Measurements from ENCODE around the gene SCLY. TPM values are rescaled to one million over a fixed set of nuclear protein-coding genes. Genes with fewer than 3 reads are reported as not detected.

Gene SCLY
- total and polyA plus RNA-seq, 2 of the 8 experiments (the other 6 are each of a cell fraction or from before 2014, with no cell fraction given): 79.0 to 79.5 TPM

DNA sequence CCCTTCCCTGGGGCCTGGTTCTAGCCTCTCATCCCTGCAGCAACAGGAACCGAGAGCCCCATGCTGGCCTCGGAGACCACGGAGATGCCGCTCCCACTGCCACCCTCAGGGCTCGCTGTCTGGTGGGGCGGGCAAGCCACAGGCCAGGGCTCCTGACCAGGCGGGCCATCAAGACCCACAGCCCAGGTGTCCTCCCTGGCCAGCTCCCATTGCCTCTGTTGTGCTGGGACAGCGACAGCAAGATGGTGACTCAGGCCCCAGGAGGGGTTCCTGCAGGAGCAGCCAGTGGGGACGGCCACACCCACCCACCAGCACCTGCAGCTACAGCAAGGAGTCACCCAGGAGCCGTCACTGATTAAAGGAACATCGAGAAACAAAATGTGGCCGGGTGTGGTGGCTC, 85.0 kb downstream of the SCLY start:
- Histone ChIP-seq H3K36me3 (ENCODE audit: control insufficient read depth in 2 of 4, insufficient read depth in 4 of 4, low read length in 3 of 4) (no peaks in the 10 kb centered on the region; a peak in 1 of 8 replicates), H3K4me3 (ENCODE audit: extremely low read depth in 1 of 4, insufficient read depth in 2 of 4, low read depth in 3 of 4, low read length in 4 of 4) (no peak overlapping the region), H3K4me2 (ENCODE audit: insufficient read depth in 1 of 2, low read depth in 2 of 2, low read length in 2 of 2) (no peak overlapping the region), H2BK15ac (ENCODE audit: low read length) (no peak overlapping the region), H3K9me3 (ENCODE audit: insufficient read depth in 2 of 2, low read depth in 1 of 2, low read length in 1 of 2) (no peaks in the 10 kb centered on the region), H3K4me1 (replicated peaks in 1 of 4; ENCODE audit: control insufficient read depth in 3 of 4, insufficient read depth in 4 of 4, low read length in 3 of 4) (no peaks in the 10 kb centered on the region), H3K23me2 (ENCODE audit: low read depth, low read length) (no peaks in the 10 kb centered on the region), H3K27me3 (replicated peaks in 1 of 4; ENCODE audit: control insufficient read depth in 3 of 4, extremely low read depth in 1 of 4, insufficient read depth in 3 of 4, low read length in 3 of 4) (no peaks in the 10 kb centered on the region), H3K79me1 (ENCODE audit: low read depth, low read length) (no peaks in the 10 kb centered on the region), H2BK120ac (replicated peaks; ENCODE audit: low read depth, low read length) (no peak overlapping the region), H3K14ac (ENCODE audit: insufficient read length) (no peak overlapping the region), H3K56ac (replicated peaks; ENCODE audit: insufficient read length, low read depth, low read length) (no peak overlapping the region), H3K23ac (ENCODE audit: insufficient read length) (no peak overlapping the region), H2AFZ (ENCODE audit: low read length) (no peak overlapping the region), H4K5ac (ENCODE audit: insufficient read length, low read depth, low read length) (no peak overlapping the region), H4K91ac (replicated peaks; ENCODE audit: insufficient read length, low read length) (no peak overlapping the region), H2AK5ac (ENCODE audit: low read depth, low read length) (no peak overlapping the region), H4K8ac (ENCODE audit: extremely low read depth, insufficient read depth, low read length) (no peak overlapping the region), H4K20me1 (replicated peaks in 1 of 2; ENCODE audit: control insufficient read depth in 1 of 2, insufficient read depth in 2 of 2, low read length in 2 of 2) (no peaks in the 10 kb centered on the region), H3K18ac (ENCODE audit: extremely low read depth, low read length) (no peak overlapping the region), H3K9ac (replicated peaks in 1 of 4; ENCODE audit: extremely low read depth in 1 of 4, low read depth in 3 of 4, low read length in 3 of 4) (no peak overlapping the region), H3K27ac (ENCODE audit: low read depth, low read length) (no peak overlapping the region), H2BK20ac (ENCODE audit: low read length) (no peak overlapping the region), H2BK5ac (ENCODE audit: low read depth, low read length) (no peak overlapping the region), H3K79me2 (ENCODE audit: control insufficient read depth in 1 of 2, insufficient read depth in 2 of 2, low read length in 2 of 2) (no peaks in the 10 kb centered on the region), H3K4ac (replicated peaks; ENCODE audit: insufficient read length, low read depth, low read length) (no peak overlapping the region), H2BK12ac (ENCODE audit: low read depth, low read length) (no peak overlapping the region)
- no peak for DNase-seq (ENCODE audit: low read depth in 1 of 2, low spot score in 2 of 2)
- ChIA-PET CTCF (ENCODE audit: partially characterized antibody) (interaction anchor here (1.0 kb wide), 1 partner anchor 9 kb away, joined by 3 read pairs; no protein-coding TSS in a partner anchor), POLR2A (ENCODE audit: partially characterized antibody) (interaction anchor here (1.1 kb wide), 1 partner anchor 46 kb away, joined by 3 read pairs; the partner anchor contains the start of gene ESPNL)
- no peak for FAIRE-seq
- WGBS, 2 experiments (ENCODE audit: extremely low coverage in 1 of 2, insufficient coverage in 1 of 2, insufficient read length in 1 of 2, insufficient replicate concordance in 2 of 2, low coverage in 1 of 2, low lambda C conversion rate in 2 of 2, missing lambda C conversion rate in 1 of 2): 85% methylated on average over 12 of the region's 12 CpGs; no CpG with 5 or more reads in 1 of the 2 experiments
- TF ChIP-seq KDM1A (IDR thresholded peaks at IDR 0.05; ENCODE audit: borderline replicate concordance, low read length) (no peak), SAP30 (IDR thresholded peaks at IDR 0.05; ENCODE audit: insufficient read depth, insufficient replicate concordance, low read length) (no peak), RAD21 (IDR thresholded peaks at IDR 0.05 in 1 of 2, conservative IDR thresholded peaks at IDR 0.05 in 1 of 2; ENCODE audit: low read depth in 2 of 2, low read length in 2 of 2) (no peak), SIN3A (conservative IDR thresholded peaks at IDR 0.05 in 1 of 2, IDR thresholded peaks at IDR 0.05 in 1 of 2; ENCODE audit: low read depth in 1 of 2, low read length in 2 of 2) (no peak), NRF1 (IDR thresholded peaks at IDR 0.05; ENCODE audit: low read depth, low read length) (no peak), SP2 (IDR thresholded peaks at IDR 0.05; ENCODE audit: low read length) (no peak), BRCA1 (IDR thresholded peaks at IDR 0.05; ENCODE audit: low read depth, low read length) (no peak), HDAC2 (IDR thresholded peaks at IDR 0.05; ENCODE audit: borderline replicate concordance in 1 of 2, low read depth in 2 of 2, low read length in 2 of 2) (no peak), SP4 (IDR thresholded peaks at IDR 0.05; ENCODE audit: low read length) (no peak), KDM4A (IDR thresholded peaks at IDR 0.05; ENCODE audit: low read depth, low read length, severe bottlenecking) (no peak), JUN (IDR thresholded peaks at IDR 0.05; ENCODE audit: low read depth, low read length) (no peak), EGR1 (IDR thresholded peaks at IDR 0.05; ENCODE audit: borderline replicate concordance, low read depth, low read length) (no peak), GTF2F1 (IDR thresholded peaks at IDR 0.05; ENCODE audit: borderline replicate concordance, low read depth, low read length) (no peak)
- TF ChIP-seq, protein P1, sequence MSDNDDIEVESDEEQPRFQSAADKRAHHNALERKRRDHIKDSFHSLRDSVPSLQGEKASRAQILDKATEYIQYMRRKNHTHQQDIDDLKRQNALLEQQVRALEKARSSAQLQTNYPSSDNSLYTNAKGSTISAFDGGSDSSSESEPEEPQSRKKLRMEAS (IDR thresholded peaks at IDR 0.05): no peak
